Measurements from ENCODE around the gene NSFL1C.
A peak's percentile ranks its signal among the peaks of the same experiment; 100 is the strongest.

Gene NSFL1C

GRCh38 chr20:1463971-1464570 is 2.6 kb downstream of the NSFL1C start:
- H3K27me3 ChIP-seq (ENCODE audit: control insufficient read depth, low read length), result no peaks in the 10 kb centered on the region
- peaks cover 14% of the 10 kb centered on the region for H4K20me1 ChIP-seq (ENCODE audit: control insufficient read depth, insufficient read depth, low read depth, low read length)
- H3K4me3 ChIP-seq (ENCODE audit: low read length), result no peak overlapping the region
- H3F3A ChIP-seq (ENCODE audit: control insufficient read depth, insufficient read depth), result 0 out of 2 replicates have a peak, but pooled peaks cover 2% of the 10 kb centered on the region
- peaks cover 60% of the 10 kb centered on the region for H3K36me3 ChIP-seq (ENCODE audit: control insufficient read depth, low read length)
- H3K79me2 ChIP-seq (ENCODE audit: control insufficient read depth, low read length), result peaks cover 54% of the 10 kb centered on the region
- H3K4me1 ChIP-seq (ENCODE audit: control insufficient read depth, low read length), result peaks cover 35% of the 10 kb centered on the region
- no peak overlapping the region for H3K27ac ChIP-seq (ENCODE audit: low read depth, low read length)
- H3K9me3 ChIP-seq (ENCODE audit: control insufficient read depth, insufficient read depth, low read length), result no peaks in the 10 kb centered on the region
- no peaks in the 10 kb centered on the region for H3K9me2 ChIP-seq (replicated peaks; ENCODE audit: control insufficient read depth, low read length)
- H3K4me2 ChIP-seq (ENCODE audit: low read length), result no peak overlapping the region
- TF ChIP-seq, protein P1, sequence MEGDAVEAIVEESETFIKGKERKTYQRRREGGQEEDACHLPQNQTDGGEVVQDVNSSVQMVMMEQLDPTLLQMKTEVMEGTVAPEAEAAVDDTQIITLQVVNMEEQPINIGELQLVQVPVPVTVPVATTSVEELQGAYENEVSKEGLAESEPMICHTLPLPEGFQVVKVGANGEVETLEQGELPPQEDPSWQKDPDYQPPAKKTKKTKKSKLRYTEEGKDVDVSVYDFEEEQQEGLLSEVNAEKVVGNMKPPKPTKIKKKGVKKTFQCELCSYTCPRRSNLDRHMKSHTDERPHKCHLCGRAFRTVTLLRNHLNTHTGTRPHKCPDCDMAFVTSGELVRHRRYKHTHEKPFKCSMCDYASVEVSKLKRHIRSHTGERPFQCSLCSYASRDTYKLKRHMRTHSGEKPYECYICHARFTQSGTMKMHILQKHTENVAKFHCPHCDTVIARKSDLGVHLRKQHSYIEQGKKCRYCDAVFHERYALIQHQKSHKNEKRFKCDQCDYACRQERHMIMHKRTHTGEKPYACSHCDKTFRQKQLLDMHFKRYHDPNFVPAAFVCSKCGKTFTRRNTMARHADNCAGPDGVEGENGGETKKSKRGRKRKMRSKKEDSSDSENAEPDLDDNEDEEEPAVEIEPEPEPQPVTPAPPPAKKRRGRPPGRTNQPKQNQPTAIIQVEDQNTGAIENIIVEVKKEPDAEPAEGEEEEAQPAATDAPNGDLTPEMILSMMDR (IDR thresholded peaks at IDR 0.05; ENCODE audit: low read depth, low read length, poor library complexity, severe bottlenecking), result no peak
- no peak for TF ChIP-seq EZH2phosphoT487 (IDR thresholded peaks at IDR 0.05; ENCODE audit: borderline replicate concordance, low read length)

- Histone ChIP-seq H3K4me3 (ENCODE audit: low read length) (no peak overlapping the region), H3F3A (ENCODE audit: control insufficient read depth, insufficient read depth) (0 out of 2 replicates have a peak, but pooled peaks cover 2% of the 10 kb centered on the region), H3K9me2 (replicated peaks; ENCODE audit: control insufficient read depth, low read length) (no peaks in the 10 kb centered on the region), H3K4me1 (ENCODE audit: control insufficient read depth, low read length) (peaks cover 32% of the 10 kb centered on the region), H4K20me1 (ENCODE audit: control insufficient read depth, insufficient read depth, low read depth, low read length) (peaks cover 14% of the 10 kb centered on the region), H3K27me3 (ENCODE audit: control insufficient read depth, low read length) (no peaks in the 10 kb centered on the region), H3K27ac (ENCODE audit: low read depth, low read length) (no peak overlapping the region), H3K4me2 (ENCODE audit: low read length) (0 out of 2 replicates have a peak overlapping the region, but pooled peaks have one; percentile 2), H3K79me2 (ENCODE audit: control insufficient read depth, low read length) (peaks cover 54% of the 10 kb centered on the region), H3K9me3 (ENCODE audit: control insufficient read depth, insufficient read depth, low read length) (no peaks in the 10 kb centered on the region), H3K36me3 (ENCODE audit: control insufficient read depth, low read length) (peaks cover 65% of the 10 kb centered on the region)
- TF ChIP-seq EZH2phosphoT487 (IDR thresholded peaks at IDR 0.05; ENCODE audit: borderline replicate concordance, low read length), result no peak
- TF ChIP-seq, protein P1 (IDR thresholded peaks at IDR 0.05; ENCODE audit: low read depth, low read length, poor library complexity, severe bottlenecking), result no peak
Observed at GRCh38 chr20:1462834-1463233, 3.8 kb downstream of the NSFL1C start.

DNA sequence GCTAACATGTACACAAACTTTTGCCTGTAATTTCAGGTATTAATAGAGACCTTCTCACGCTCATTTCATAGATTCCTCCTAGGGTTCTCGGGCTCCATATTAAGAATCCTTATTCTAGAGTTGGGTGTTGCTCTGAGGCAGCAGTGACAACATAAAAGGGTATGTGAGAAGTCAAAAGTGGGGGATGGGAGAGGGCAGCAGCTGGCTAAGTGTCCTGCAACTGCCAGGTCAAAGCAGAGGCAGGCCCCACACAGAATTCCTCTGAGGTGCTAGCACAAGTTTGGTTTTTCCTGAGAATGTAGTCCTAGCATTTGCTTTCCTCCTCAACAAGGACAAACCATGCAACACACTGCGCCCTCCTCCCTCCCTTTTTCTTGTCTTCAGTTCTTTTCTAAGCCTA is 4.6 kb downstream of the NSFL1C start:
- Histone ChIP-seq H3K4me1 (ENCODE audit: control insufficient read depth, low read length) (peaks cover 24% of the 10 kb centered on the region), H3K9me2 (replicated peaks; ENCODE audit: control insufficient read depth, low read length) (no peaks in the 10 kb centered on the region), H3K4me3 (ENCODE audit: low read length) (no peak overlapping the region), H3K36me3 (ENCODE audit: control insufficient read depth, low read length) (peaks cover 70% of the 10 kb centered on the region), H3K79me2 (ENCODE audit: control insufficient read depth, low read length) (peaks cover 54% of the 10 kb centered on the region), H4K20me1 (ENCODE audit: control insufficient read depth, insufficient read depth, low read depth, low read length) (peaks cover 14% of the 10 kb centered on the region), H3F3A (ENCODE audit: control insufficient read depth, insufficient read depth) (0 out of 2 replicates have a peak, but pooled peaks cover under 1% of the 10 kb centered on the region), H3K9me3 (ENCODE audit: control insufficient read depth, insufficient read depth, low read length) (no peaks in the 10 kb centered on the region), H3K27ac (ENCODE audit: low read depth, low read length) (no peak overlapping the region), H3K4me2 (ENCODE audit: low read length) (no peak overlapping the region), H3K27me3 (ENCODE audit: control insufficient read depth, low read length) (no peaks in the 10 kb centered on the region)
- no peak for TF ChIP-seq EZH2phosphoT487 (IDR thresholded peaks at IDR 0.05; ENCODE audit: borderline replicate concordance, low read length)
- TF ChIP-seq, protein P1 (IDR thresholded peaks at IDR 0.05; ENCODE audit: low read depth, low read length, poor library complexity, severe bottlenecking), result no peak

Measured in DOHH2 (cell line).